SK-N-SH (cell line): ENCODE results near the gene MC4R. TPM values are rescaled to one million over a fixed set of nuclear protein-coding genes. Genes with fewer than 3 reads are reported as not detected.
A peak's percentile ranks its signal among the peaks of the same experiment; 100 is the strongest.

ENCODE experiments used
- CTCF ChIA-PET: fragments of 300-600, 350-600 bp; formaldehyde crosslinking; extraction: SDS; loops from one replicate; lab custom pipeline; 2021; lab: Yijun Ruan, JAX
- POLR2A ChIA-PET: fragments of 350-600 bp; sonication (Branson Sonifier 250); formaldehyde crosslinking; extraction: SDS; loops from one replicate; lab custom pipeline; 2020; ENCODE audit warnings: antibody characterized with exemption, inconsistent platforms; lab: Yijun Ruan, JAX
- DNase-seq: peaks from one replicate; pipeline ENCODE4 v3.0.0; 2012
- H2AFZ ChIP-seq: fragments of 200-600 bp; sonication (generic); 2 replicates; pipeline ENCODE4 v1.8.1; 2016; ENCODE audit warnings: antibody characterized with exemption, mild to moderate bottlenecking, low read depth
- H3F3A ChIP-seq: fragments of 200-600 bp; sonication (generic); replicated peaks from 2 replicates; pipeline ENCODE3; 2016; ENCODE audit warnings: antibody characterized with exemption, mild to moderate bottlenecking; ENCODE audit not compliant: insufficient read depth
- H3K27ac ChIP-seq, 2 experiments: fragments of 200-500 bp in 1 of 2; fragments of 200-600 bp in 1 of 2; sonication (Bioruptor generic) in 1 of 2; sonication (generic), shearing (Covaris generic) in 1 of 2; 2 replicates each; pipeline versions ENCODE4 v1.5.1 to v1.6.1; 2014 to 2016; ENCODE audit warnings: low read depth in 2 of 2, inconsistent platforms in 1 of 2, low read length in 1 of 2, mild to moderate bottlenecking in 1 of 2, mixed read lengths in 1 of 2
- H3K27me3 ChIP-seq: fragments of 200-600 bp; sonication (generic), shearing (Covaris generic); 2 replicates; pipeline ENCODE4 v1.6.1; 2016; ENCODE audit warnings: mixed run types; ENCODE audit not compliant: insufficient read depth
- H3K36me3 ChIP-seq, 2 experiments: fragments of 200-500 bp in 1 of 2; fragments of 200-600 bp in 1 of 2; sonication (Bioruptor generic) in 1 of 2; sonication (generic) in 1 of 2; replicated peaks in 1 of 2; 2 replicates each; pipeline versions ENCODE3 to v1.5.1; 2014 to 2016; ENCODE audit warnings: low read length in 1 of 2, mild to moderate bottlenecking in 1 of 2; ENCODE audit not compliant: insufficient read depth in 2 of 2, control insufficient read depth in 1 of 2
- H3K4me1 ChIP-seq, 2 experiments: fragments of 200-500 bp in 1 of 2; fragments of 200-600 bp in 1 of 2; sonication (Bioruptor generic) in 1 of 2; sonication (generic), shearing (Covaris generic) in 1 of 2; 2 replicates each; pipeline versions ENCODE4 v1.5.1 to v1.6.1; 2014 to 2016; ENCODE audit warnings: low read depth in 1 of 2, low read length in 1 of 2, mixed run types in 1 of 2; ENCODE audit not compliant: insufficient read depth in 2 of 2, control insufficient read depth in 1 of 2
- H3K4me2 ChIP-seq: fragments of 200-600 bp; sonication (generic), shearing (Covaris generic); 2 replicates; pipeline ENCODE4 v1.6.1; 2017; ENCODE audit warnings: mixed run types
- H3K4me3 ChIP-seq, 2 experiments: fragments of 200-500 bp in 1 of 2; fragments of 200-600 bp in 1 of 2; sonication (Bioruptor generic) in 1 of 2; sonication (generic), shearing (Covaris generic) in 1 of 2; 2 replicates each; pipeline versions ENCODE4 v1.5.1 to v1.8.1; 2014 to 2016; ENCODE audit warnings: low read depth in 2 of 2, inconsistent platforms in 1 of 2, low read length in 1 of 2, mild to moderate bottlenecking in 1 of 2, mixed read lengths in 1 of 2, moderate library complexity in 1 of 2
- H3K79me2 ChIP-seq: fragments of 200-600 bp; sonication (generic); 2 replicates; pipeline ENCODE4 v1.8.1; 2017; ENCODE audit warnings: mild to moderate bottlenecking; ENCODE audit not compliant: insufficient read depth
- H3K9ac ChIP-seq: fragments of 200-600 bp; sonication (generic); 2 replicates; pipeline ENCODE4 v1.6.1; 2017; ENCODE audit warnings: mixed run types
- H3K9me2 ChIP-seq: fragments of 200-600 bp; sonication (generic); 2 replicates; pipeline ENCODE4 v1.6.1; 2017; ENCODE audit warnings: mixed run types
- H3K9me3 ChIP-seq: fragments of 200-600 bp; sonication (generic); 2 replicates; pipeline ENCODE4 v1.6.1; 2017; ENCODE audit warnings: mixed run types, mild to moderate bottlenecking, moderate library complexity
- H4K20me1 ChIP-seq: fragments of 200-600 bp; sonication (generic); 2 replicates; pipeline ENCODE4 v1.6.1; 2017; ENCODE audit warnings: mild to moderate bottlenecking, mixed run types; ENCODE audit not compliant: insufficient read depth
- EP300 ChIP-seq, 2 experiments: IDR thresholded peaks; 2 replicates each; pipeline versions ENCODE4 v1.4.0 to v1.6.1; 2012; ENCODE audit warnings: borderline replicate concordance in 1 of 2, low read depth in 1 of 2, low read length in 1 of 2
- FOSL2 ChIP-seq: IDR thresholded peaks from 2 replicates; pipeline ENCODE4 v1.4.0; 2012; ENCODE audit warnings: low read depth, mild to moderate bottlenecking, moderate library complexity, borderline replicate concordance
- FOXJ3 ChIP-seq: sonication (generic); formaldehyde crosslinking; IDR thresholded peaks from 2 replicates; pipeline ENCODE4 v1.5.1; 2020; ENCODE audit warnings: mild to moderate bottlenecking, missing genetic modification reagents
- JUND ChIP-seq: IDR thresholded peaks from 2 replicates; pipeline ENCODE4 v1.4.0; 2012
- MEF2A ChIP-seq: IDR thresholded peaks from 2 replicates; pipeline ENCODE4 v1.4.0; 2012; ENCODE audit warnings: low read depth, borderline replicate concordance
- NFIC ChIP-seq: IDR thresholded peaks from 2 replicates; pipeline ENCODE4 v1.4.0; 2012; ENCODE audit warnings: borderline replicate concordance
- TCF12 ChIP-seq: IDR thresholded peaks from 2 replicates; pipeline ENCODE4 v1.4.0; 2012
- TEAD4 ChIP-seq: IDR thresholded peaks from 2 replicates; pipeline ENCODE4 v1.4.0; 2012; ENCODE audit warnings: mild to moderate bottlenecking, borderline replicate concordance; ENCODE audit not compliant: insufficient read depth
- USF2 ChIP-seq: fragments of 150-350 bp; IDR thresholded peaks from 2 replicates; pipeline ENCODE4 v1.6.1; 2017; ENCODE audit warnings: antibody characterized with exemption, low read length, low read depth, borderline replicate concordance
- WGBS: methylation state at CpG from one replicate; pipeline ENCODE4 v1.1.6; 2017; ENCODE audit warnings: low lambda C conversion rate; 5-methylcytosine and 5-hydroxymethylcytosine counted together
- polyA plus RNA-seq, 3 experiments: library from polyadenylated mRNA; depleted of rRNA; stranded (reverse); fragments of >200 nt; gene quantifications; 2 replicates each; pipeline ENCODE4 v1.2.3, GENCODE V29; 2012
- TF ChIP-seq, protein P1 (sequence below): fragments of 150-350 bp; IDR thresholded peaks from 2 replicates; pipeline ENCODE4 v1.6.1; 2016; ENCODE audit warnings: mild to moderate bottlenecking, low read depth, low read length
- TF ChIP-seq, protein P2 (sequence below): IDR thresholded peaks from 2 replicates; pipeline ENCODE4 v1.4.0; 2012; ENCODE audit warnings: low read depth, borderline replicate concordance
- TF ChIP-seq, protein P3 (sequence below): IDR thresholded peaks from 2 replicates; pipeline ENCODE4 v1.4.0; 2012; ENCODE audit warnings: low read depth
- TF ChIP-seq, protein P4 (sequence below): IDR thresholded peaks from 2 replicates; pipeline ENCODE4; 2012

MC4R gene
- polyA plus RNA-seq, 1 of the 3 experiments (the other 2 are of a cell fraction), result 0.21 TPM

GRCh38 chr18:60391571-60392226 is 19.1 kb upstream of the MC4R start:
- Histone ChIP-seq H3K79me2 (no peaks in the 10 kb centered on the region), H3K9me3 (no peaks in the 10 kb centered on the region), H3K4me2 (no peak overlapping the region), H3K27me3 (no peaks in the 10 kb centered on the region), H4K20me1 (no peaks in the 10 kb centered on the region), H3K4me3 (no peak overlapping the region)
- no peak for DNase-seq
- CTCF ChIA-PET, result interaction anchor here (0.7 to 1.3 kb wide), 2 partner anchors 16 to 53 kb away, joined by 3 read pairs; no protein-coding TSS in a partner anchor
- 73% methylated on average over 4 of the region's 4 CpGs for WGBS
- TF ChIP-seq FOXJ3, result no peak
- peak in 1 of 2 experiments; percentile 43; a peak in 1 of 4 replicates for TF ChIP-seq EP300 (IDR thresholded peaks at IDR 0.05; ENCODE audit: borderline replicate concordance in 1 of 2, low read depth in 1 of 2, low read length in 1 of 2)
- TF ChIP-seq, protein P1, sequence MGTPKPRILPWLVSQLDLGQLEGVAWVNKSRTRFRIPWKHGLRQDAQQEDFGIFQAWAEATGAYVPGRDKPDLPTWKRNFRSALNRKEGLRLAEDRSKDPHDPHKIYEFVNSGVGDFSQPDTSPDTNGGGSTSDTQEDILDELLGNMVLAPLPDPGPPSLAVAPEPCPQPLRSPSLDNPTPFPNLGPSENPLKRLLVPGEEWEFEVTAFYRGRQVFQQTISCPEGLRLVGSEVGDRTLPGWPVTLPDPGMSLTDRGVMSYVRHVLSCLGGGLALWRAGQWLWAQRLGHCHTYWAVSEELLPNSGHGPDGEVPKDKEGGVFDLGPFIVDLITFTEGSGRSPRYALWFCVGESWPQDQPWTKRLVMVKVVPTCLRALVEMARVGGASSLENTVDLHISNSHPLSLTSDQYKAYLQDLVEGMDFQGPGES, result no peak
- 0 out of 2 replicates have a peak, but pooled peaks have one; percentile 17 for TF ChIP-seq FOSL2
- TF ChIP-seq, protein P2, sequence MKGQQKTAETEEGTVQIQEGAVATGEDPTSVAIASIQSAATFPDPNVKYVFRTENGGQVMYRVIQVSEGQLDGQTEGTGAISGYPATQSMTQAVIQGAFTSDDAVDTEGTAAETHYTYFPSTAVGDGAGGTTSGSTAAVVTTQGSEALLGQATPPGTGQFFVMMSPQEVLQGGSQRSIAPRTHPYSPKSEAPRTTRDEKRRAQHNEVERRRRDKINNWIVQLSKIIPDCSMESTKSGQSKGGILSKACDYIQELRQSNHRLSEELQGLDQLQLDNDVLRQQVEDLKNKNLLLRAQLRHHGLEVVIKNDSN, result no peak
- TF ChIP-seq, protein P3, sequence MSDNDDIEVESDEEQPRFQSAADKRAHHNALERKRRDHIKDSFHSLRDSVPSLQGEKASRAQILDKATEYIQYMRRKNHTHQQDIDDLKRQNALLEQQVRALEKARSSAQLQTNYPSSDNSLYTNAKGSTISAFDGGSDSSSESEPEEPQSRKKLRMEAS, result 0 out of 2 replicates have a peak, but pooled peaks have one; percentile 25
- TF ChIP-seq NFIC, result peak; percentile 37; the same call in 1 of the 2 replicates
- TF ChIP-seq JUND, result peak; percentile 26; the same call in 1 of the 2 replicates
- no peak for TF ChIP-seq TEAD4
- TF ChIP-seq, protein P4, sequence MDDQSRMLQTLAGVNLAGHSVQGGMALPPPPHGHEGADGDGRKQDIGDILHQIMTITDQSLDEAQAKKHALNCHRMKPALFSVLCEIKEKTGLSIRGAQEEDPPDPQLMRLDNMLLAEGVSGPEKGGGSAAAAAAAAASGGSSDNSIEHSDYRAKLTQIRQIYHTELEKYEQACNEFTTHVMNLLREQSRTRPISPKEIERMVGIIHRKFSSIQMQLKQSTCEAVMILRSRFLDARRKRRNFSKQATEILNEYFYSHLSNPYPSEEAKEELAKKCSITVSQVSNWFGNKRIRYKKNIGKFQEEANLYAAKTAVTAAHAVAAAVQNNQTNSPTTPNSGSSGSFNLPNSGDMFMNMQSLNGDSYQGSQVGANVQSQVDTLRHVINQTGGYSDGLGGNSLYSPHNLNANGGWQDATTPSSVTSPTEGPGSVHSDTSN, result peak; percentile 69
- peak; percentile 77 for TF ChIP-seq TCF12
- TF ChIP-seq, all 33 proteins: peak for 7
- Histone ChIP-seq H3K27ac (no peak overlapping the region), H2AFZ (no peak overlapping the region), H3K9me2 (no peaks in the 10 kb centered on the region), H3K4me1 (no peaks in the 10 kb centered on the region; a peak in 1 of 4 replicates), H3K36me3 (no peaks in the 10 kb centered on the region), H3K9ac (no peak overlapping the region), H3F3A (no peaks in the 10 kb centered on the region)
- POLR2A ChIA-PET, result interaction anchor here (1.2 kb wide), 1 partner anchor 19 kb away, joined by 3 read pairs; the partner anchor contains the start of gene MC4R

DNA sequence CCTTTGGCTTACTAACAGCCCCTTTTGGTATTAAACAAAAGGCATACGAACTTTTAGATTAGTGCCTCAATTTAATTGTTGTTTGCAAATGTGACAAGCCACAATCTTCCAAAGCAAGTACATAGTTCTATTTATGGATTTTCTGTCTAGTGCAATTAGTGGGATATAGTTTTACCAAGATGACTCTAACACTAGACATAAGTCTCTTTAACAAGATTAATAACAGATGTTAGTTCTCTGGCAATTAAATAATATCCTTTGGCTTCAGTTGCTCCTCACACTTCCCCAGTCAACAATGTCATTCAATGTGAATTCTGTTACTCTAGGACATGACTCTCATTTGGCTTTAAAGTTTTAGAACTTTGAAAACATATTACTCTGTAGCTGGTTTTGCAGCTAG is 16.7 kb upstream of the MC4R start:
- H3K4me2 ChIP-seq, result no peak overlapping the region
- H2AFZ ChIP-seq, result no peak overlapping the region
- H3K9me3 ChIP-seq, result no peaks in the 10 kb centered on the region
- H3K27ac ChIP-seq, result no peak overlapping the region
- no peaks in the 10 kb centered on the region for H4K20me1 ChIP-seq
- no peaks in the 10 kb centered on the region for H3K79me2 ChIP-seq
- H3K4me1 ChIP-seq, result no peaks in the 10 kb centered on the region; a peak in 1 of 4 replicates
- no peaks in the 10 kb centered on the region for H3F3A ChIP-seq
- 45% methylated on average over 1 of the region's 1 CpG for WGBS
- DNase-seq, result no peak
- H3K9me2 ChIP-seq, result no peaks in the 10 kb centered on the region
- TF ChIP-seq TCF12 (peak; percentile 75), USF2 (no peak), JUND (peak; percentile 31), MEF2A (peak; percentile 33; the same call in 1 of the 2 replicates), EP300 (IDR thresholded peaks at IDR 0.05; ENCODE audit: borderline replicate concordance in 1 of 2, low read depth in 1 of 2, low read length in 1 of 2) (peak; percentile 35 to 46; a peak in 2 of 4 replicates)
- TF ChIP-seq, protein P4, result peak; percentile 79
- TF ChIP-seq, all 33 proteins: peak for 5
- H3K36me3 ChIP-seq, result no peaks in the 10 kb centered on the region
- ChIA-PET POLR2A (no interaction called here), CTCF (no interaction called here)
- no peak overlapping the region for H3K9ac ChIP-seq
- no peak overlapping the region for H3K4me3 ChIP-seq
- no peaks in the 10 kb centered on the region for H3K27me3 ChIP-seq
